OCI-LY3 (cell line): ENCODE results near the gene ACLY.
A peak's percentile ranks its signal among the peaks of the same experiment; 100 is the strongest.

Source experiments
- H2AFZ ChIP-seq: fragments of 200-600, 300-600 bp; shearing (Covaris generic); 2 replicates; pipeline ENCODE4 v1.6.0; 2014; ENCODE audit warnings: antibody characterized with exemption, low read depth, low read length
- H3K27ac ChIP-seq: fragments of 200-600, 300-600 bp; sonication (generic); 2 replicates; pipeline ENCODE4 v1.5.1; 2014; ENCODE audit warnings: mild to moderate bottlenecking, low read length, moderate library complexity, mixed read lengths
- H3K27me3 ChIP-seq: fragments of 200-600, 300-600 bp; sonication (generic); 2 replicates; pipeline ENCODE4 v1.6.1; 2014; ENCODE audit warnings: low read depth, low read length, mixed read lengths
- H3K36me3 ChIP-seq: fragments of 200-600, 300-600 bp; sonication (generic); replicated peaks from 2 replicates; pipeline ENCODE3; 2014; ENCODE audit warnings: low read depth, low read length, mixed read lengths
- H3K4me1 ChIP-seq: fragments of 300-600, 200-600 bp; sonication (generic); 2 replicates; pipeline ENCODE4 v1.6.1; 2014; ENCODE audit warnings: low read length, mixed read lengths
- H3K4me2 ChIP-seq: fragments of 200-600, 300-600 bp; sonication (generic); 2 replicates; pipeline ENCODE4 v1.6.1; 2014; ENCODE audit warnings: low read length, mixed read lengths
- H3K4me3 ChIP-seq: fragments of 300-600, 200-600 bp; sonication (generic); 2 replicates; pipeline ENCODE4 v1.5.1; 2014; ENCODE audit warnings: antibody characterized with exemption, mild to moderate bottlenecking, low read length, moderate library complexity
- H3K79me2 ChIP-seq: fragments of 300-600, 200-600 bp; shearing (Covaris generic); 2 replicates; pipeline ENCODE4 v1.6.1; 2014; ENCODE audit warnings: mild to moderate bottlenecking, low read length, mixed read lengths
- H3K9ac ChIP-seq: fragments of 300-600, 200-600 bp; shearing (Covaris generic); 2 replicates; pipeline ENCODE4 v1.6.0; 2014; ENCODE audit warnings: mild to moderate bottlenecking, low read length, moderate library complexity
- H3K9me3 ChIP-seq: fragments of 200-600, 300-600 bp; shearing (Covaris generic); 2 replicates; pipeline ENCODE4 v1.6.1; 2014; ENCODE audit warnings: low read length, mixed read lengths; ENCODE audit not compliant: insufficient read depth
- H4K20me1 ChIP-seq: fragments of 200-600, 300-600 bp; sonication (generic); 2 replicates; pipeline ENCODE4 v1.6.1; 2016; ENCODE audit warnings: low read length, mixed read lengths; ENCODE audit not compliant: insufficient read depth
- EZH2phosphoT487 ChIP-seq: fragments of 200-600 bp; shearing (Covaris generic); IDR thresholded peaks from 2 replicates; pipeline ENCODE4 v1.6.1; 2018; ENCODE audit warnings: antibody characterized with exemption, mixed run types, low read depth
- TF ChIP-seq, protein P1 (sequence below): fragments of 200-600, 300-600 bp; sonication (generic); IDR thresholded peaks from 2 replicates; pipeline ENCODE4 v1.5.1; 2014; ENCODE audit warnings: antibody characterized with exemption, low read length, low read depth

Gene ACLY

GRCh38 chr17:41837761-41838538, 80.8 kb downstream of the ACLY start, which contains the start of gene KLHL10:
KLHL10 (plus strand) TSS chr17:41837825; CDS start chr17:41837933, 108 bp downstream.
- Histone ChIP-seq H3K9ac (peak within 1 kb of the TSS; percentile 45), H4K20me1 (no peaks in the 10 kb centered on the region), H3K4me1 (peaks cover 11% of the 10 kb centered on the region), H3K36me3 (peaks cover 4% of the 10 kb centered on the region), H3K4me2 (peak within 1 kb of the TSS; percentile 87), H3K27me3 (peaks cover 5% of the 10 kb centered on the region; the same call in 1 of the 2 replicates), H3K4me3 (peak within 1 kb of the TSS; percentile 84), H3K79me2 (peaks cover 14% of the 10 kb centered on the region), H2AFZ (peak within 1 kb of the TSS; percentile 70), H3K27ac (no peak within 1 kb of the TSS), H3K9me3 (no peaks in the 10 kb centered on the region)
- TF ChIP-seq, protein P1, sequence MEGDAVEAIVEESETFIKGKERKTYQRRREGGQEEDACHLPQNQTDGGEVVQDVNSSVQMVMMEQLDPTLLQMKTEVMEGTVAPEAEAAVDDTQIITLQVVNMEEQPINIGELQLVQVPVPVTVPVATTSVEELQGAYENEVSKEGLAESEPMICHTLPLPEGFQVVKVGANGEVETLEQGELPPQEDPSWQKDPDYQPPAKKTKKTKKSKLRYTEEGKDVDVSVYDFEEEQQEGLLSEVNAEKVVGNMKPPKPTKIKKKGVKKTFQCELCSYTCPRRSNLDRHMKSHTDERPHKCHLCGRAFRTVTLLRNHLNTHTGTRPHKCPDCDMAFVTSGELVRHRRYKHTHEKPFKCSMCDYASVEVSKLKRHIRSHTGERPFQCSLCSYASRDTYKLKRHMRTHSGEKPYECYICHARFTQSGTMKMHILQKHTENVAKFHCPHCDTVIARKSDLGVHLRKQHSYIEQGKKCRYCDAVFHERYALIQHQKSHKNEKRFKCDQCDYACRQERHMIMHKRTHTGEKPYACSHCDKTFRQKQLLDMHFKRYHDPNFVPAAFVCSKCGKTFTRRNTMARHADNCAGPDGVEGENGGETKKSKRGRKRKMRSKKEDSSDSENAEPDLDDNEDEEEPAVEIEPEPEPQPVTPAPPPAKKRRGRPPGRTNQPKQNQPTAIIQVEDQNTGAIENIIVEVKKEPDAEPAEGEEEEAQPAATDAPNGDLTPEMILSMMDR: no peak
- no peak for TF ChIP-seq EZH2phosphoT487

DNA sequence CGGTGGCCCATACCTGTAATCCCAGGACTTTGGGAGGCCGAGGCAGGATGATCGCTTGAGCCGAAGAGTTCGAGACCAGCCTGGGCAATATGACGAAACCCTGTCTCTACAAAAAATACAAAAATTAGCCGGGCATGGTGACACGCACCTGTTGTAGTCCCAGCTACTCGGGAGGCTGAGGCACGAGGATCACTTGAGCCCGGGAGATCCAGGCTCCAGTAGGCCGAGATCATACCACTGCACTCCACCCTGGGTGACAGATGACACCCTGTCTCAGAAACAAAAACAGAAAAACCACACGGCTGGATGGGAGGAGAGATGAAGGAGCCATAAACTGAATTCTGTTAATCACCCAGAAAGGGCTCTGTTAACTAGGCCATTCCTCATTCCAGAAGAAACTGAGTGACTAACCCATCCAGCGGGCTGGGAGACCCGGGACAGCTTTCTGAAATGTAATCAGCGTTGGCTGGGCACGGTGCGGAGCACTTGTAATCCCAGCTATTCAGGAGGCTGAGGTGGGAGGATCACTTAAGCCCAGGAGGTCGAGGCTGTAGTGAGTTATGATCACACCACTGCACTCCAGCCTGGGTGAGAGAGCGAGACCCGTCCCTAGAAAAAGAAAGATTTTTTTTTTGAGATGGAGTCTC, 82.1 kb downstream of the ACLY start:
- H4K20me1 ChIP-seq: no peaks in the 10 kb centered on the region
- H3K9ac ChIP-seq: peak overlapping the region; percentile 45
- H2AFZ ChIP-seq: peak overlapping the region; percentile 70
- H3K79me2 ChIP-seq: peaks cover 14% of the 10 kb centered on the region
- H3K27ac ChIP-seq: no peak overlapping the region
- peaks cover 9% of the 10 kb centered on the region for H3K36me3 ChIP-seq
- H3K4me3 ChIP-seq: peak overlapping the region; percentile 84
- H3K9me3 ChIP-seq: no peaks in the 10 kb centered on the region
- H3K27me3 ChIP-seq: peaks cover 5% of the 10 kb centered on the region; the same call in 1 of the 2 replicates
- no peak for TF ChIP-seq EZH2phosphoT487
- TF ChIP-seq, protein P1: no peak
- H3K4me2 ChIP-seq: peak overlapping the region; percentile 87
- H3K4me1 ChIP-seq: peaks cover 11% of the 10 kb centered on the region

DNA sequence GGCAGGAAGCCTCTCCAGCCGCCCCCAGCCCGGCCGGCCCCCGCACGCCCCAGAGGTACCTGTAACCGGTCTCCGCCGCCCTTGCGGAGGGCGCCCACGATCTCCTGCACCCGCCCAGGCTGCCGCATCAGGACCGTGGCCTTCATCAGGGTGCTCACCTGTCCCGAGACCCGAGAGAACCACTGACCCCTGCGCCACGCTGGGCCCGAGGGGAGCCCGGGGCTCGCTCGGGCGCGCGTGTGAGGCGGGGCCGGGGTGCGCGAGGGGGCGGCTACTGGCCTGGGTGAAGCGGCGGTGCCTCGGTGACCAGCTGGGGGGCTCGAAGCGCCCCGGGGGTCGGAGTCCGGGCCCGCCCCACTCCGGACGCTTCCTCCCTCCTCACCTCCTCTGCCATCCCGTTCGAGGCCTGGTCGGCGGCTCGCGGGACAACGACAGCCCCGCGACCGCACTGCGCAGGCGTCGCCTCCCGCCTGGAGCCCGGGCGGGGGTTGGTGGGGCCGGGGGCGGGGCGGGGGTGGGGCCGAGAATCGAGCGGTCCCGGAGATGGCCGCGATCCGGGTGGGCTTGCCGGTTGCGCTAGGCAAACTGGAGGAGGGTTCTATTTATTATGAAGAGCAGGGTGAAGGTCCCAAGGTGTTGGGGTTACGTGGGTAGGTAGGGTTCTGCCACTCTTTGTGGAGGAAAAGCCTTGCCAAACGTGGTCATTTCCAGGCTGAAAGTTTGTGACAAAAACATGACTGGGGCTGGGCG, 82.8 kb downstream of the ACLY start, which contains the start of gene NT5C3B:
Gene NT5C3B, minus strand, starts transcription at position 433 of the 750 bp plus-strand sequence. Its CDS starts 39 bp downstream, at position 394.
- TF ChIP-seq EZH2phosphoT487: no peak
- TF ChIP-seq, protein P1: no peak
- peak within 1 kb of the TSS; percentile 26; the same call in 1 of the 2 replicates for H3K27ac ChIP-seq
- H3K4me2 ChIP-seq: peak within 1 kb of the TSS; percentile 87

More for the DNA sequence above, 82.8 kb downstream of the ACLY start, which contains the start of gene NT5C3B:
- H2AFZ ChIP-seq: peak within 1 kb of the TSS; percentile 75
- H4K20me1 ChIP-seq: no peaks in the 10 kb centered on the region
- peaks cover 11% of the 10 kb centered on the region for H3K4me1 ChIP-seq
- H3K79me2 ChIP-seq: peaks cover 14% of the 10 kb centered on the region
- peaks cover 5% of the 10 kb centered on the region; the same call in 1 of the 2 replicates for H3K27me3 ChIP-seq
- no peaks in the 10 kb centered on the region for H3K9me3 ChIP-seq
- peak within 1 kb of the TSS; percentile 81 for H3K9ac ChIP-seq
- H3K4me3 ChIP-seq: peak within 1 kb of the TSS; percentile 84
- peaks cover 9% of the 10 kb centered on the region for H3K36me3 ChIP-seq
